Measurements from ENCODE around the gene RDX. TPM values are rescaled to one million over a fixed set of nuclear protein-coding genes. Genes with fewer than 3 reads are reported as not detected.

RDX gene
- total RNA-seq, 4 donors from 2014 or later: 35.3 to 62.9 (median 51.7) TPM

DNA sequence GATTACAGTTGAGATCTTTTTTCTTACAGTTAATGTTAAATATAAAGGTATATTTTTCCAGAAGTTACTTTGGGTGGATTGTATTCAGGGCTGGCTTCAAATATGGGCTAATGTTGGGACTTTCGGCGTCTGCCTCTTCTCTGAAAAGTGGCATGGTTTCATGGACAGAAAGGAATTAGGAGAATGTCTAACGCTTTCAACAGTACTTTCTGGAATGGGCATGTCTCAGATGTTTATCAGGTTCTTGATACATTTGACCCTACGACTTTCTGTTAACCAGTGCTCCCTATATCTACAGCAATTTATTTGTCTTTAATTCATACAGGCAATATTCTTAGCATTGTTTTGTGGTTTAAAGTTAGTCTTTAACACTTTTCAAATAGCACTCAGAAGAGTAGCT lies 169.5 kb downstream of the RDX start:
- Histone ChIP-seq H3K9me3 (no peaks in the 10 kb centered on the region), H3K4me1 (peaks cover 0 to 9% (median 6%) of the 10 kb centered on the region in 3 donors), H3K36me3 (no peaks in the 10 kb centered on the region), H3K27me3 (no peaks in the 10 kb centered on the region), H3K27ac (no peak overlapping the region), H3K4me3 (no peak overlapping the region)
- intact Hi-C loops (cut with DNase I): no loop called here
- 92 to 94% methylated on average over 4 of the region's 4 CpGs for WGBS, 2 donors
- no peak for DNase-seq
- TF ChIP-seq POLR2A (IDR thresholded peaks at IDR 0.05): no peak
- TF ChIP-seq, protein P1, sequence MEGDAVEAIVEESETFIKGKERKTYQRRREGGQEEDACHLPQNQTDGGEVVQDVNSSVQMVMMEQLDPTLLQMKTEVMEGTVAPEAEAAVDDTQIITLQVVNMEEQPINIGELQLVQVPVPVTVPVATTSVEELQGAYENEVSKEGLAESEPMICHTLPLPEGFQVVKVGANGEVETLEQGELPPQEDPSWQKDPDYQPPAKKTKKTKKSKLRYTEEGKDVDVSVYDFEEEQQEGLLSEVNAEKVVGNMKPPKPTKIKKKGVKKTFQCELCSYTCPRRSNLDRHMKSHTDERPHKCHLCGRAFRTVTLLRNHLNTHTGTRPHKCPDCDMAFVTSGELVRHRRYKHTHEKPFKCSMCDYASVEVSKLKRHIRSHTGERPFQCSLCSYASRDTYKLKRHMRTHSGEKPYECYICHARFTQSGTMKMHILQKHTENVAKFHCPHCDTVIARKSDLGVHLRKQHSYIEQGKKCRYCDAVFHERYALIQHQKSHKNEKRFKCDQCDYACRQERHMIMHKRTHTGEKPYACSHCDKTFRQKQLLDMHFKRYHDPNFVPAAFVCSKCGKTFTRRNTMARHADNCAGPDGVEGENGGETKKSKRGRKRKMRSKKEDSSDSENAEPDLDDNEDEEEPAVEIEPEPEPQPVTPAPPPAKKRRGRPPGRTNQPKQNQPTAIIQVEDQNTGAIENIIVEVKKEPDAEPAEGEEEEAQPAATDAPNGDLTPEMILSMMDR (IDR thresholded peaks at IDR 0.05): no peak

DNA sequence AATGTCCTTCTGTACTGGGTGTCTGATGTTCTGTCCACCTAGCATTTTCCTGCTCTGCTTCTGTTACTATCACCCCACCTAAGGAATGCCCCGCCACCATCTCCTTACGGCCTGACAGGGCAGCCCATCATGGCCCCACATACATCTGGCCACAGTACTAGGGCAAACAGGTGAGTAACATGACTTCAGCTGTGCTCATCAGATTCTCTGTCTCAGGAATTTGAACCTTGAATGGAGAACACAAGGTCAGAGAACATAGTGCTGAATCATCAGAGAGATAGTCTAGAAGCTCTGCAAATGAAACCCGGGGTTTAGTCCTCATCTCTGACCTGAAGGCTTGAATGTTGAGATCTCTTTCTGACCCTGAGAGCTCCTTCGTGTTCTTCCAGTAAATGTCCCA lies 170.8 kb downstream of the RDX start:
- 85 to 91% methylated on average over 3 to 4 of the region's 4 CpGs for WGBS, 2 donors

More for the DNA sequence above, 170.8 kb downstream of the RDX start:
- Histone ChIP-seq H3K36me3 (no peaks in the 10 kb centered on the region), H3K27ac (no peak overlapping the region), H3K27me3 (no peaks in the 10 kb centered on the region), H3K4me3 (no peak overlapping the region), H3K9me3 (no peaks in the 10 kb centered on the region), H3K4me1 (peaks cover 0 to 19% (median 4%) of the 10 kb centered on the region in 3 donors)
- no peak for TF ChIP-seq POLR2A (IDR thresholded peaks at IDR 0.05)
- TF ChIP-seq, protein P1 (IDR thresholded peaks at IDR 0.05): no peak
- intact Hi-C loops (cut with DNase I): no loop called here
- no peak for DNase-seq

Other genes starting within 250 kb of the RDX start
- gene ZC3H12C, start 203.2 kb downstream of the RDX start, total RNA-seq: 10 to 100 TPM in 1 of 4 donors, 1 to 10 TPM in 3; 5.5 to 10.1 (median 7.8) TPM
- gene FDX1, start 133.3 kb upstream of the RDX start, total RNA-seq: 10 to 100 TPM; 13.7 to 22.2 (median 17.5) TPM

All from esophagus squamous epithelium (tissue), 5 donors.